HG02678 (cell line): ENCODE measurements around the gene ABCC4.
A peak's percentile ranks its signal among the peaks of the same experiment; 100 is the strongest.

Source experiments
- ATAC-seq: cut with Tn5 transposase; IDR thresholded peaks from one replicate; pipeline ENCODE4 v1.9.1; 2021; ENCODE audit warnings: mild to moderate bottlenecking, moderate library complexity; ENCODE audit not compliant: unreplicated experiment

ABCC4 gene

GRCh38 chr13:95073747-95074311 lies 227.4 kb downstream of the ABCC4 start:
- no peak for ATAC-seq

- no peak for ATAC-seq
Measured at GRCh38 chr13:95067303-95067702, 233.9 kb downstream of the ABCC4 start.

GRCh38 chr13:95060014-95060519 lies 241.2 kb downstream of the ABCC4 start:
- no peak for ATAC-seq

GRCh38 chr13:95059306-95059705 lies 241.9 kb downstream of the ABCC4 start:
- ATAC-seq: no peak

- ATAC-seq: no peak
Measured at GRCh38 chr13:95058680-95059079, 242.6 kb downstream of the ABCC4 start.

GRCh38 chr13:95056266-95056665 lies 245.0 kb downstream of the ABCC4 start:
- ATAC-seq: no peak

- ATAC-seq: peak; percentile 56
Measured at GRCh38 chr13:95050800-95051615, 250.2 kb downstream of the ABCC4 start.

- ATAC-seq: no peak
Measured at GRCh38 chr13:95049772-95050171, 251.5 kb downstream of the ABCC4 start.

GRCh38 chr13:95044452-95045205 lies 256.6 kb downstream of the ABCC4 start:
- no peak for ATAC-seq

- ATAC-seq: no peak
Measured at GRCh38 chr13:95039415-95039814, 261.8 kb downstream of the ABCC4 start.

- no peak for ATAC-seq
Measured at GRCh38 chr13:95038949-95039348, 262.3 kb downstream of the ABCC4 start.

- ATAC-seq: no peak
Measured at GRCh38 chr13:95035311-95036109, 265.7 kb downstream of the ABCC4 start.

GRCh38 chr13:95033890-95034289 lies 267.4 kb downstream of the ABCC4 start:
- peak; percentile 75 for ATAC-seq

- ATAC-seq: no peak
Measured at GRCh38 chr13:95032121-95032520, 269.1 kb downstream of the ABCC4 start.

GRCh38 chr13:95030821-95031343 lies 270.4 kb downstream of the ABCC4 start:
- no peak for ATAC-seq

GRCh38 chr13:95027638-95028037 lies 273.6 kb downstream of the ABCC4 start:
- no peak for ATAC-seq

GRCh38 chr13:95025116-95025515 lies 276.1 kb downstream of the ABCC4 start:
- no peak for ATAC-seq

- ATAC-seq: no peak
Measured at GRCh38 chr13:95023405-95023804, 277.8 kb downstream of the ABCC4 start.

GRCh38 chr13:95020298-95020987 lies 280.8 kb downstream of the ABCC4 start:
- no peak for ATAC-seq

- no peak for ATAC-seq
Measured at GRCh38 chr13:95019886-95020285, 281.4 kb downstream of the ABCC4 start.
